GM21515 (cell line): Measurements from ENCODE around the gene BMPR2.
"Not testable (repeated sequence)": the region's sequence is repeated elsewhere in the genome, so short reads cannot be mapped to it uniquely, and the experiment has no call there.

Experiments used
- ATAC-seq: cut with Tn5 transposase; IDR thresholded peaks from one replicate; pipeline ENCODE4 v1.9.1; 2021; ENCODE audit not compliant: unreplicated experiment

BMPR2 gene

DNA sequence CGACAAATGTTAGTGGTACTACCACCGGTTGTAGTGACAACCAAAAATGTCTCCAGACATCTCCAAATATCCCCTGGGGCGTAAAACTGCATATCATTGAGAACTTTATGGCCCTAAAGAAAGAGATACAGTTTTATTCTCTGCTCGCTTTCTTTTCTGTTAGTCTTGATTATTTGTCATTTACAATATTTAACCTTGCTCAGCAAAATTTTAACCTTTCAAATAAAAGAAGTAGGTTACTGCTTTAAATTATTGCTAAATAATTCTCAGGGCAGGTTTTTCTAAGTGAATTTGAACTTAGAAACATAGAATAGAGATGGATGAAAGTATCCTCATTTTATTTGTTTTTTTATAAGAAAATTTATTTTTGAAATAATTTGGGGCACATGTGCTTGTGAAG, 67.9 kb downstream of the BMPR2 start:
- no peak for ATAC-seq

DNA sequence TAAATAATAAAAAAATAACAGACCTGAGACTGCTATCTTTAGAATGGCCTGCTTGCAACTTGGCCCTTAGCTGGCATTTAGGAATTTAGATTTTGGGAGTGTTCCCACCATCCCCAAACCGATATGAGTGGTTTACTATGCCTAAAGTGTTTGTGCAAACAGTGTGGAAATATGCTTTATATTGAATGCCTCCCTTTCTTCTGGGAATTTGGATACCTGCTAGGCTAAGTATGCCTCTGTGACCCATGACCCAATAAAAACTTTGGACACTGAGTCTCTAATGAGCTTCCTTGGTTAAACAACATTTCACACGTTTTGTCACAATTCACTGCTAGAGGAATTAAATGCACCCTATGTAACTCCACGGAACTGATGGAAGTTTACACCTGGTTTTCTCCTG, 73.2 kb downstream of the BMPR2 start:
- ATAC-seq, result no peak

- ATAC-seq, result no peak
Measured at GRCh38 chr2:202450785-202451184, 74.7 kb downstream of the BMPR2 start.

DNA sequence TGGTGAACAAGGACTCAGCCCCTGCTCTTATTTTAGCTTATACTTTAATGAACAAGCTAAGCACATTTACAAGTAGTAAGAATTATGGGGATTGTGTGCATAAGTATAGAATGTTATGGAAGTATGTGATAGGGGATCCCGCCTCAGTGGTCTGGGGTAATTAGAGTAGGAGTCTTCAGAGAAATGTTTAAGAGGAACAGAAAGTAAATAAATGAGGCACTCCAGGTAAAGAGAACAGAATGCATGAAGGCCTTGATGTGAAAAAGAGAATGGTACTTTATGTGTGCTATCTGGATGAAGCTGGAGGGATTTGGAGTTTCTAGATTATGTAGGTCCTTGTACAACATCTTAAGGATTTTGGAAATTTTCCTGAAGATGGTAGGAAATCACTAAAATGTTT, 76.6 kb downstream of the BMPR2 start:
- ATAC-seq, result no peak

- ATAC-seq, result no peak
Measured at GRCh38 chr2:202454536-202454935, 78.4 kb downstream of the BMPR2 start.

- ATAC-seq, result no peak
Measured at GRCh38 chr2:202455114-202455513, 79.0 kb downstream of the BMPR2 start.

- ATAC-seq, result no peak
Measured at GRCh38 chr2:202460119-202460518, 84.0 kb downstream of the BMPR2 start.

DNA sequence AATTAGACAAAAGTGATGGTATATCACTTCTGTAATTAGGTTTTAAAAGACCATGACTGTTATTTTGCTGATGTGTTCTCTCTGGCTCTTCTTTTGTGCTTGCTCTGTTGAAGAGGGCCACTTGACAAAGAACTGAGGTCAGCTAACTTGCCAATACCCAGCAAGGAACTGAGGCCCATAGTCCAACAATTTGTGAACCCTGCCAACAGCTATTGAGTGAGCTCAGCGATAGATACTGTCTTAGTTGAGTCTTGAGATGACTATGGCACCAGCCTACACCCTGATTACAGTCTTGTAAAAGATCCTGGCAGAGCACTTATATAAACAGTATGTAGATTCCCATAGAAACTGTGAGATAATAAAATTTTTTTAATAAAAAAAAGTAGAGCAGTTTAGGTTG, 103.0 kb downstream of the BMPR2 start:
- no peak for ATAC-seq

DNA sequence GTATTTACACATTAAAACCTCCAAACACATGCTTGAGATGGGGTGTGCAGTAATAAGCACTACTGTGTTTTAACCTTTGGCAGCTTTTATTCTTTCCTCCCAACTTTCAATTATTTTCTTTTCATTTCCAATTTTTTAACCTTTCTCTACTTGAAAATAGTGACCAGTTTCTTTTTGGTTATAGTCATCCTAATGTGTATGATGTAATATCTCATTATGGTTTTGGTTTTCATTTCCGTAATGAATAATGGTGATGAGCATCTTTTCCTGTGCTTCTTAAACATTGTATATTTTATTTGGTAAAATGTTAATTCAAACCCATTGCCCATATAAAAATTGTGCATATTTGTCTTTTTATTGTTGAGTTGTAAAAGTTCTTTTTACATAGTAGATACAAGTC, 103.5 kb downstream of the BMPR2 start:
- no peak for ATAC-seq

GRCh38 chr2:202486351-202486750, 110.2 kb downstream of the BMPR2 start:
- ATAC-seq, result no peak

GRCh38 chr2:202488671-202489070, 112.5 kb downstream of the BMPR2 start:
- ATAC-seq, result no peak

- no peak for ATAC-seq
Measured at GRCh38 chr2:202490479-202490878, 114.4 kb downstream of the BMPR2 start.

DNA sequence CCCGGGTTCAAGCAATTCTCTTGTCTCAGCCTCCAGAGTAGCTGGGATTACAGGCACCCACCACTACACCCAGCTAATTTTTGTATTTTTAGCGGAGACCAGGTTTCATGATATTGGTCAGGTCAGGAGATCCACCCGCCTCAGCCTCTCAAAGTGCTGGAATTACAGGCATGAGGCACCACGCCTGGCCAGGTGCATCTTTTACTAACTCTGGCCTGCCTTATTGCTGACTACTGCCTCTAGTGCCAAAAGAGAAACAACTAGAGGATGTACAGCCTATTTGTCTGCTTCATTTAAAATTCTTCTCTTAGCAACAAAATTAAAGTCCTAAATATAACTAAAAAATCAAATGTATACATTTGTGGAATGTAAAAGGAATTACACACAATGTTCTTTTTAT, 115.4 kb downstream of the BMPR2 start:
- no peak for ATAC-seq

DNA sequence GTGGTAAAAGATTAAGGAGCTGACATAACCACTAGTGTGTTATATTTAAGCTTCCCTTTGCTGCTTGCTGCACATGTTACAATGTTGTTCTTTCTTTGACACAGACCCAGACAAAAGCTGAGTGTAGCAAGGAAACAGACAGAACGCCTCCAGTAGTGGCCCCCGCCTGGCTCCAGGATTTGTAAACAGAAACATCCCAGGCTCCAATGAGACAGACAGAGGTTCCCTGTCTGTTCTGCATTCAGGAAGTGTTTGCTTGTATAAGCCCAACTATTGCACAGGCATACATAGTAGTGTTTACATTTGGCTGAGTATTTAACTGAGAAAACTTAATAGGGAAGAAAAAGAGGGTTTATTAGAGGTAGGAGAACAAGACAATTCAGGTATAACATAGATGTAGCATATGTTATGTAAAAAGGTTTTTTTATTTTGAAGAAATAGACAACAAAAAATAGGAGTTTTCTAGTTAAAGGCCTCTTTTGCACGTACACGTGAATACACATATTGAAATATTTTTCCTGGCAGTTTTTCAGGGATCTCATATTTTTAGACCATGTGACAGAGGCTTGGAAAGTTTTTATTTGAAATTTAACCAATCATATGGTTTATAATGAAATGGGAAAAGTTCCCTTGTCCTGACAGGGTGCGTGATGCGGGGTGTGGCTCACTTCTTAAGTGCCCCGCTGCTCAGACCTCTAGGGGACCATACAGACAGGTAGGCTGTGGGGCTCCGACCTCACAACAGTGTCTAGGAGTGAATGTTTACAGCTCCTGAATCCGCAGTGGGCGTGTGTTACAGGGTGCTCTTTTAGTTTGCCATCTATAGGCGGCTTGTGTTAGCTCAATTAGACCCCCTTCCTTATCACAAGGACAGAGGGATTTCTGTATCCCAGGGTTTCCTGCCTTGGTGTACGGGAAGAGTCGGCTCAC, 118.4 kb downstream of the BMPR2 start:
- no peak for ATAC-seq

- no peak for ATAC-seq
Measured at GRCh38 chr2:202495230-202495604, 119.1 kb downstream of the BMPR2 start.

DNA sequence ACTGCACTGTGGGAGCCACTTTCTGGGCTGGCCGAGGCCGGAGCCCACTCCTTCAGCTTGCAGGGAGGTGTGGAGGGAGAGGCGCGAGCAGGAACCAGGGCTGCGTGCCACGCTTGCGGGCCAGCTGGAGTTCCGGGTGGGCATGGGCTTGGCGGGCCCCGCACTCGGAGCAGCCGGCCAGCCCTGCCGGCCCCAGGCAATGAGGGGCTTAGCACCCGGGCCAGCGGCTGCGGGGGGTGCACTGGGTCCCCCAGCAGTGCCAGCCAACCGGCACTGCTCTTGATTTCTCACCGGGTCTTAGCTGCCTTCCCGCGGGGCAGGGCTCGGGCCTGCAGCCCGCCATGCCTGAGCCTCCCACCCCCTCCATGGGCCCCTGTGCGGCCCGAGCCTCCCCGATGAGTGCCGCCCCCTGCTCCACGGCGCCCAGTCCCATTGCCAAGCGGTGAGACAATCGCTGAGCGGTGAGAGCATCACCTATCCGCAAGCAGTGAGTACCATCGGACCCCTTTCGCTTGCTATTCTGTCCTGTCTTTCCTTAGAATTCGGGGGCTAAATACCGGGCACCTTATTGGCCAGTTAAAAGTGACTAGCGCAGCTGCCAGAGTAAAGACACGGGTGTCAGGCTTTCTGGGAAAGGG, 120.8 kb downstream of the BMPR2 start:
- not testable (repeated sequence) for ATAC-seq

DNA sequence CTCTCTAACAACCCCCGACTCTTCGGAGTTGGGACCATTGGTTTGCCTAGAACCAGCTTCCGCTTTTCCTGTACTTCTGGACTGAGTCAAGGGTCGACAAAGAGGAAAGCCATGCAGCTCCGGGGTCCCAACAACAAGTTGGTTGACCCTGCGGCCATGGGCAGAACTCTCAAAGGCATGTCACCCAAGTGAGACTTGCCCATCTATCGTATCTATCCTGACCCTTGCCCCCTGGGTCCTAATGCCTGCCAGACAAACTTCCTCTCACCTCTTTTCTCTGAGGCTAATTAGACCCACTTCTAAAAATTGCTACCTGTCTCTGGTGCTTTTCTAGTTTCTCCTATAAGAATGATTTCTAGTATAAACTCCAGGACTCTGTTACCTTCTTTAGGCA, 121.3 kb downstream of the BMPR2 start:
- not testable (repeated sequence) for ATAC-seq

DNA sequence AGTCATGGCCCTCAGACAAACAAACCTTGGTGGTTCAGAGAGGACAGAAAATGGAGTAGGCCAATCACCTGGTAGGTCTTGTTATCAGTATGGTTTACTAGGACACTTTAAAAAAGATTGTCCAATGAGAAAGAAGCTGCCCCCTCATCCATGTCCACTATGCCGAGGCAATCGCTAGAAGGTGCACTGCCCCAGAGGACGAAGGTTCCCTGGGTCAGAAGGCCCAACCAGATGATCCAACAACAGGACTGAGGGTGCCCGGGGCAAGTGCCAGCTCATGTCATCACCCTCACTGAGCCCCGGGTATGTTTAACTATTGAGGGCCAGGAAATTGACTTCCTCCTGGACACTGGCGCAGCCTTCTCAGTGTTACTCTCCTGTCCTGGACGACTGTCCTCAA, 123.7 kb downstream of the BMPR2 start:
- not testable (repeated sequence) for ATAC-seq

DNA sequence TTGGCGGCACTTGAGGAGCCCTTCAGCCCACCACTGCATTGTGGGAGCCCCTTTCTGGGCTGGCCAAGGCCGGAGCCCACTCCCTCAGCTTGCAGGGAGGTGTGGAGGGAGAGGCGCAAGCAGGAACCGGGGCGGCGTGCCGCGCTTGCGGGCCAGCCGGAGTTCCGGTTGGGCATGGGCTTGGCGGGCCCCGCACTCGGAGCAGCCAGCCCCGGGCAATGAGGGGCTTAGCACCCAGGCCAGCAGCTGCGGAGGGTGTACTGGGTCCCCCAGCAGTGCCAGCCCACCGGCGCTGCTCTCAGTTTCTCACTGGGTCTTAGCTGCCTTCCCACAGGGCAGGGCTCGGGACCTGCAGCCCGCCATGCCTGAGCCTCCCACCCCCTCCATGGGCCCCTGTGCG, 127.1 kb downstream of the BMPR2 start:
- not testable (repeated sequence) for ATAC-seq

DNA sequence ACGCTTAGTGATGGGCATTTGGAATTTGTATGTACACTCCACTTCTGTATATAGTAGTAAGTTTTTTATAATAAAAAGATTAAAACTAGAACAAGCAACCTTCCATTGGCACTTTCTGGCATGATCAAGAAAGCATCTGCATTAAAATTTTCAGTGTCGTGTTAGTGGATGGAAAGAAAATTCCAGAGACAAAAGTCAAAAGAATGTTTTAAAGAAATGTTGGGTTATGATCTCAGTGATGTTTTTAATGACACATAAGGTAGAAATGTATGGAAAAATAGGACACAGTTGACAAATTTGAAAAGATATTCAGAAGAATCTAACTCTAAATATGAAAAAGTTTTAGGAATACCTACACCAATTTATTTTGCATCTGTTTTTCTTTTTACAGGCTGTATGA, 132.6 kb downstream of the BMPR2 start:
- no peak for ATAC-seq

- ATAC-seq, result no peak
Measured at GRCh38 chr2:202510911-202511310, 134.8 kb downstream of the BMPR2 start.

DNA sequence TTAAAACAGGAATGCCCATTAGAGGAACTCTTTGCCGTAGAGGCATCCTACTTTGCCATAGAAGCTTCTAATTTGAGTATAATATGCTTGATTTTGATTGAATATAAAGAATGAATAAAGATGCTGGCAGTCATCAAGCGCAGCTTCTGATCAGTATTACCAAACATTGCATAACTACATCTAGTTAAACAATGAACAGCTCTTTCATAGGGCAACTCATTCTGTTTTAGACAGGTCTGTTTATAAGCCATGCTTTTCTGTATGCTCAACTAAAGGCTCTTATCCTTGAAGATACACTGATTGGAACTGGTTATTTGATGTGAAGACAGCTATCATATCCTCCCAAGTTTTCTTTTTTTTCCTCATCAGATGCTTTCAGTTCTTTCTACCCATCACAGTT, 136.0 kb downstream of the BMPR2 start:
- ATAC-seq, result no peak
